IPS-NIHi7 (cell line): ENCODE data around the gene CLSTN2.

Experiments
- DNase-seq: peaks from one replicate; pipeline ENCODE4 v3.0.0; 2012; ENCODE audit warnings: mixed read lengths; ENCODE audit errors: extremely low spot score

The CLSTN2 gene

DNA sequence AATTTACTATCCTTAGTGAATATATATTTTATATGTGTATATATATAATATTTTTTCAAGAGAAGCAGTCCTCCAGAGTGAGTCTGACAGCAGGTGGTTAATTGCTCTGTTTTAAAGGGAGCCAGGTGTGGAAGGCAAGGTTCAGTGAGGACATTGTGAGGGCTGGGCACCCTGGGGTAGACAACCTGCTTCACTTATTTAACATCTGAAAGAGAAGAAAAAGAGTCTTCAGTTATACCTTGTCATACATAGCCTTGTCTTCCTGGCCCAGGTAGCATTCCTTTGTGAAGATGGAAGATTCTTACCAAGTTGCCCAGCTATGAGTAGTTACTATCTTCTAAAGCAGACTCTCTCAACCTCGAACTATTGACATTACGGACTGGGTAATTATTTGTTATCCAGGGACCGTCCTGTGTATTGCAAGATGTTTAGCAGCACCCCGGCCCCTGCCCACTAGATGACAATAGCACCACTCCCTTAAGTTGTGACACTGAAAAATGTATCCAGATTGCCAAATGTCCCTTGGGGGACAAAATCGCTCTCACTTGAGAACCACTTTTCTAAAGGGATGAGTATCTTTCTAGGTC lies 406.9 kb downstream of the CLSTN2 start:
- peak; percentile 62 for DNase-seq

DNA sequence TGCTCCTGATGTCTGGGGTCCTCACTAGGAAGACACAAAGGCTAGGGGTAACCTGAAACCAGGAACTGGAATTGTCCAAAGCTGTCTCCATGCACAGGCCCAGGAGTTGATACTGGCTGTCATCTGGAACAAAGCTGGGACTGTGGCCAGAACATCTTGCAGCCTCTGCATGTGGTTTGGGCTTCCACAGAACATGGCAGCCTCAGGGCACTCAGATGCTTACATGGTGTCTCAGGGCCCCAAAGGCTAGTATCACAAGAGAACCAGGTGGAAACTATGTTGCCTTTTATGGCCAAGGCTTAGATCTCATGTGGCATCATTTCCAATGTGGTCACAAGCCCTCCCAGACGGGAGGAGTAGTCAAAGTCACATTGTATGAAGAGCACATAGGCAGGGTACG lies 407.7 kb downstream of the CLSTN2 start:
- no peak for DNase-seq

DNA sequence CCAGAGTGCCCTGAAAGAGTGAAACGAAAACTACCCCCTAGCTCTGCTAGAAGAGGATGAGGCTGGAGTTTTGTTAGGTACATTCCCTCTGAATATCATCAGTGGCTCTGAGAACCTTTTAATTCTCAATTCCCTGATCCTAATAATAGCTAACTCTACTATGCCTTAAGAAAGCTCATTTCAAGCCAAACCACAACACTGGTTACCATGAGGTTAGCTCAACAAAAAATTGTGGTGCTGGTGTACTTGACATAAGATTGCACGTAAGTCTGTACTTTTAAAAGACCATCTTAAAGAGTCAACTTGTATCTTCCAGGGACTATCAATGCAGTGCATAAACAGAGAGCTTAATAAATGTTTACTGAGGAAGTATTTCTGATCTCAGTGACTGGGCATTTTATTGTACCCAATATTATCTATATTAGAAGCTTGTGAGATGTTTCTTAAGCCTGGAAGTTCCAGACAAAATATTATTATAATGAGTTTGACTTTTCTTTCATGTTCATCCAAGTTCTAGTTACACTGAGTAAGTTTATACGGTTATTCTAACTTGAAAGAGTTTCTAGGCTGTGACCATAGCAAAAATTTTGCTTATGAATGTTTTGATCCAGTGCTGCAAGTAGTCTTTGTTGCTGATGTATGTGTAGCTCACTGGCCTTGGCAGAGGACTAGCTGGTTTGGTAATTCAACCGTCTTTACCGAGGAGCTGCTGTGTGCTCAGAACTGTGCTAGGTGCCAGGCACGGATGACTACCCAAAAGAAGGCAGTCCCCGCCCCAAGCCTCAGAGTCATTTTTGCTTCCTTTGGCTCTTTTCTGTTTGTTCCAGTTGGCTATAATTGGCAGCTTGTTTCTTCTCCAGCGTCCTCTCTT lies 408.5 kb downstream of the CLSTN2 start:
- no peak for DNase-seq

DNA sequence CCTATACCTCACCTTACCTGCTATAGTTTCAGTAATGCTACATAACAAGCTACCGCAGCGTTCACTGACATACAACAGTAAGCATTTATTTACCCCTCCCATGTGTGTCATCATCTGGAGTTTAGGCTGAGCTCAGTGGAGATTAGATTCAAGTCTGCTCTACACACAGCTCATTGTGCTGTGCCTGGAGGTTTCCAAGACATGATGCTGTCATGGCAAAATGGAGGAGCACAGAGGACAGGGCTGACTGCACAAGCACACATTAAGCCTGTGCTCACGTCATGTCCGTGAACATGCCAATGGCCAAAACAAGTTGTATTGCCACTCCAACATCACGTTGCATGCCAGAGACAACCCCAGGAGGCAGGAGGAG lies 409.1 kb downstream of the CLSTN2 start:
- DNase-seq: no peak

DNA sequence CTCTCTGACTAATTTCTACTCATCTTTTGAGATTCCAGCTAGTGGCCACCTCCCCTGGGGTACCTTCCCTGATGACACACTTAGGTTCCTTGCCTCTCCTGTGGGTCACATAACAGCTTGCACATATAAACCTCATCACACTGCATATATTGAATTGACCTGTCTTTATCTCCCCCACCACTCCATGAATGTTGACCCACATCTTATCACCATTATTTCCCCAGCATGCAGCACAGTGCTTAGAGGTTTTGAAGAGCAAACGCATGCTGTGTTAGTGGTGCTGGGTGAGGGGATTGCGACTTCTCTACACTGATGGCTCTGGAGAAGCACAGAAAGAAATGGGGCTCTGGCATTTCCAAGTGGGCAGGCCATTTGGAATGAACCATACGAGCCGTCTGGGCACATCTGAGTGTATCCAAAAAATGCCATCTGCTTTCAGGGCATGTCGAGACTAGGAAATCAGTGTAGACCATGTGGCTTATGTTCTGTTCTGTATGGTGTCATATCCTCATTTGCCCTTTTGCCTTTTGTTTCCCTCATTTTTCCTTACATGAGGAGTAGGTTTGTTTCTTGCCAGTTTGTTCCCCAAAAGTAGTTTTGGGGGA lies 409.7 kb downstream of the CLSTN2 start:
- DNase-seq: no peak

DNA sequence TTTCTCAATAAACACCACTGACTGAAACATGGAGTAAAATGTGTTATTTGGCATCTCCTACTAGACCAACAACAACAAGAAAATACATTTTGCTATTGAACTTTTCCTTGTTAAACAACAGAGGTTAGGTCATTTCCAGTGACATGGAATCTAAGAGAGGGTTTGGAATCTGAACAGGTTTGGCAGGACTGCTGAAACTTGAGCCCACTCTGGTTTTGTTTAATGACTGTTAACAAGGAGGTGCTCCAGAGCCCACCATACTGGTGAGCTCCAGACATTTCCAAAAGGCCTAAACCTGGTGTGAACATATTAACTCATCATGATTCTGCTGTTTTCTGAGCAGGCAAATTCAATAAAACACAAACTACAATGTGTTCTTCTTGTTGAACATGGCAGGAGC lies 412.2 kb downstream of the CLSTN2 start:
- DNase-seq: no peak

DNA sequence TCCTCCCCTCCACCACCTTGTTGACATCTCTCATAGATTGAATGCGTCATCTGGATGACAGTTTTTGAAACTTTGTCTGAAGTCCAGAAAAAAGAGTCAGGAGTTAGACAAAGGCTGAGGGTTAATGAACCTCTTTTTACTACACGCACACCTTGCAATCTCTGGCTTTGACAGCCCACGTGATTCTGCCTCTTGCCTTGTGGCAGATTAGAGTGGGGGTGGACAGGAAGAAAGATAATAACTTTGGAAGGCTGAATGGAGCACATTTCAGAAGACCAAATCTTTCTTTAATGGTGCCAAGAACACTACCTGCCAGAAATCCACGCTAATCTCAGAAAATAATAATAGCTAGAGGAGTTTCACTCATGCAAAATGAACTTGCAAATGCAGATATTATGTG lies 415.0 kb downstream of the CLSTN2 start:
- no peak for DNase-seq

DNA sequence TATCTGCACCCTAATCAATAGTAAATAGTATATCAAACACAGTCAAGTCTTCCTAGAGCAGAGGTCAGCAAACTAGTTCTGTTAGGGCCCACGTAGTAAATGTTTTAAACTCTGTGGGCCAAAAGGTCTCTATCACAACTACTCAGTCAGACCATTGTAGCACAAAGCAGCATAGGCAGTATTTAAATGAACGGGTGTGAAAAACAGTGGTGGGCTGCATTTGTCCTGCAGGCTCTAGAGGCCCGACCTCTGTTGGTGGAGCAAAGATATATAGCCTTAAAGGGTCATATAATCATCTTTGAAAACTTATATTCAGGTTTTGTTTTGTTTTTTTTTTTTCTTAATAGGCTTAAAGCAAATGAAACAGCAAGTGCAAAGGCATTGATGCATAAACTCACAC lies 416.5 kb downstream of the CLSTN2 start:
- DNase-seq: no peak

DNA sequence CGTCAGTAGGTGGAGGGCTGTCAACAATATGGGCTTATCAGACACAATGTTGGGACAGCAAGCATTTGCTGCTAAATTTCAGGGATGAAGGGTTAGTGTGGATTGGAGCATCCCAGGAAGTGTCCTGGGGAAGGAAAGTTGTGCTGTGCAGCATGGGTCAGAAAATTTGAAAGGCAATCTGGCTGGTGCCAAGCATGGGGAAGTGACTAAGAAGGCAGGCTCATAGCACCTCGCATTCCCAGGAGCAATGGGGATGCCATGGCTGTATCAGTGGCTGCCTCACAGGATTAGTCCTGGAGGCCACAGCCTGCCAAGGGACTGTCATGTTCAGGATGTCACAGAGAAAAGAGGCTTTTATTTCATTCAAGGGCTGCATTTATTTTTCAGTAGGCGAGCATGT lies 420.5 kb downstream of the CLSTN2 start:
- no peak for DNase-seq

DNA sequence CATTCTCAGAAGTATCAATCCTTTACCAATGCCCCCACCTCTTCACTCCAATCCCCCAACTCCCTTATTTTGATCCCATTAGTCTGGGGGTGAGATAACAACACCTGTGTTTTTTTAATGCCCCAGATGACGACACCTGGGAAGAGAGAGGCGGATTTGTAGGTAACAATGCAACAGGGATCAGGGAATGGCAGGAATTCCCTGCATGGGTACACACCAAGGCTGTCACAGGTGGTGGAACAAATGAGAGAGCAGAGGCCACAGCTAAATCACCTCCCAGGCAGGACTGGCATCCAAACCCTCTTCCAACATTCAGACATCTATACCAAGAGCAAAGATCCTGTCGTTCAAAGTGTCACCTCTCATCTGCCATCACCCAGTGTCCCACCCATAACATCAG lies 423.7 kb downstream of the CLSTN2 start:
- no peak for DNase-seq

DNA sequence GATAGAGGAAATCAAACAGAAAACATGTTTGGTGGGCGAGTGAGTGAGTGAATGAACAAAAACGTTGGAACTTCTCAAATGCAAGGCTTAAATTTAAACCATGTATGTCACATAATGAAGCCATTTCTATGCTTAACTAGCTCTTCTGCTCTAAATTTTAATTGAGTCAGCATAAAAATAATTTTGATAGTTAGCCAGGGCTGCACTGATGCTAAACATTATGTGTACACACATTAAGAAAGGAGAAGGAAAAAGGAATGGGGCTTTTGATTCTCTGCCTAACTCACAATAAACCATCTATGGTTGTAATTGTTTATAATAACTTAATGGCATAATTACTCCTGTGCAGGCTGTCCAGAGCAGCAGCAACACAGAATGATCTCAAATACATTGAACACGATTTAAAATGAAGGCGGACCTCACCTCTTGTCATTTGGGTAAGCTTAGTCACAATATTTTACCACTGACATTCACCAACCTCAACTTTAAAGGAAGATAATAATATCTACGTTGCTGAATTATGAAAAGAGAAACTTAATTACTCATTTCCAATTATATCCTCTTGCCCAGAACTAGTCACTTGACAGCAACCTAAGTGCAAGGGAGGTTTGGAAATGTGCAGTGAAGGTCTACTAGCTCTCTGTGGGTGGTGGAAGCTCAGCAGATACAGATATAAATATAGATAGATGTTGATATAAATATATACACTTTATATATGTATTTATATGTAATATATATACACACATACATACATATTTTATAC lies 424.4 kb downstream of the CLSTN2 start:
- no peak for DNase-seq

DNA sequence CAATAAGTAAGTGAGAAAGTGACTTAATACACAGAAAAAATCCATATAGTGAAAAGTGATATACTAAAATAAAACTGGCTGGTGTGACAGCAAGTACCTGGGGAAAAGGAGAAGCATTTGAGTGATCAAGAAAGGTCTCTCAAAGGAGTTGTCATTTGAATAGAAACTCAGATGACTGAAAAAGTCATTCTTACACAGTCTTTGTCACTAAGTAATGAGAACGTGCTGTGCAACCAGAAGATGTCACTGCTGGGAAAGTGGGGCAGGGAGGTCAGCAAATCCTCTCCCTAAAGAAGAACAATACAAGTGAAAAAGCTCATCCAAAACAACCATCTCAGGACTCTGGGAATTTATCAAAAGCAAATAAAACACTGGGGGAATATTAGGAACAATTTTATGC lies 425.3 kb downstream of the CLSTN2 start:
- no peak for DNase-seq

DNA sequence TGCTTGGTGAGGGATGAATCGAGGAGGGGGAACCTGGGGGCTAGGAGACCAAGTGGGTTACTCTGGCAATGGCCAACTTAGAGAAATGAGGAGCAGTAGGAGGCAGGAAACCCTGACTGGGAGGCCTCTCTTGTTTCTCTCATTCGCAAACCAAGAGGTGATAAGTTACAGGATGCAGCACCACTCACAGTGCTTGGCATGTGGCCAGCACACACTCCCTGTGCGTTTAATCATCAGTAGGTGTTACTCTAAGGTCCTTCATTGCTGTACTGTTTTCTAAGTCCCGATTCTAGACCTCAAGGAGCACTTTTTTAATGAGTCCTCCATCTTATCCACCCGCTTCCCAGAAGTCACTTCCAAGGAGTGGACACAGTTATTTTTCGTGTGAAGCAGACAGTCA lies 428.8 kb downstream of the CLSTN2 start:
- DNase-seq: no peak

DNA sequence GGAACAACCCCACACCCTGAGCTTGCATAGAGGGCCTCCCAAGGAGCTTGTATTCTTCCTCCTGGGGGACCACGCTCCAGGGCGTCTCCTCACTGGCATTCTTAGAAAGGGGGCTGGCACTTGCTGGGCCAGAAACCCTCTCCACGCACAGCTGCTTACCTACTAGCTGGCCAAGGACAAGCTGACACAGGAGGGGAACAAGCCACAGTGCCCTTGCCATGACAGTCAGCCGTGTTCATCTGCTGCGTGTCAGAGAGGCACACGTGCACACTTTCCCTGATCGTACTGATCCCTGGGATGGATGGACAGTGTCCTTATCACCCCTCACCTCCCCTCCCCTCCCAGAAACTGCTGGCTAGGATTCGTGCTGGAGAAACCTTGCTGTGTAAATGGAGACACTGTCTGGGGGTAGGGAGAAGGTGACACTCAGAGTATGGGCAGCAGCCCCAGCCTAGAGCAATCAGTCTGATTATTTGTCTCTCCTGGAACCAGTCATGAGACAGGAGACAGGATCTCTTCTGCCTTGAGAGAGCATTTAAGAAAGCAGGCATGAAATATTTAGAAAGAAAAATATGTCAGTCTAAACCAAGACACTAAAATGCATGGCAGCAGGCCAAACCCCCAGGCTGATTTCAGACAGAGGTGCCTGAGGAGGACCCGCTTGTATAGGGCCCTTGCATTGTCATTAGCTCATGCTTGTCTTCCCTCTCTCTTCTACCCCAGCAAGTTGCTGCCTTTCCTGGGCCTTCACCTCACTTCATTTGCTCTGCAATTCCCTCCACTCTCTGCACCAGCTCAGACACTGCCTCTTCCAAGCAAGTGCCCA lies 431.1 kb downstream of the CLSTN2 start:
- DNase-seq: no peak

DNA sequence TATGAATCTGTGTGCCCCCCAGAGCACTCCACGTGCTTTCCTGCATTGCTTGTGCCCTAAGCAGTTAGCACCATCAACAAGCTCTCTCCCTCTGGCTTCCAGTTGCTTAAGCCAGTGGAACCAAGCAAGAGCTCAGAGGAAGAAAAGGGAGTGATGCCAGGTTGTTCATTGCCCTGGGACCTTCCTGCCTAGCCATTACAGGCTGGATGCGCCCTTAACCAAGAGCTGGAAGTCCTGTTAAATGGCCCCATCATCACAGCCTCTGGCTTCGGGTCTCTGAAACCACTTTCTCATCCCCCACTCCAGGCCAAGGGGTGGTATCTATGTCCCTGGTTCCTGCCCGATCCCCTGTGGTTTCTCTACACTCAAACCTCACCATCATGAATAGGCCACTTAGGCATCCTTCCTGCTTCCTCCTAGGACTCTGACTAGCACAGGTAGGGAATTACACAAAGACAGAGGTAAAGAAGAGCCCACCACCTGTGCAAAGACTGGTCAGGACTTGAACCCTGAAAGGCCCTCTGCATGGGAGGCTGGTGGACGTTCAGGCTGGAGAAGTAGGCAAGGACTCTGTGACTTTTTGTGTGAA lies 433.3 kb downstream of the CLSTN2 start:
- DNase-seq: no peak

DNA sequence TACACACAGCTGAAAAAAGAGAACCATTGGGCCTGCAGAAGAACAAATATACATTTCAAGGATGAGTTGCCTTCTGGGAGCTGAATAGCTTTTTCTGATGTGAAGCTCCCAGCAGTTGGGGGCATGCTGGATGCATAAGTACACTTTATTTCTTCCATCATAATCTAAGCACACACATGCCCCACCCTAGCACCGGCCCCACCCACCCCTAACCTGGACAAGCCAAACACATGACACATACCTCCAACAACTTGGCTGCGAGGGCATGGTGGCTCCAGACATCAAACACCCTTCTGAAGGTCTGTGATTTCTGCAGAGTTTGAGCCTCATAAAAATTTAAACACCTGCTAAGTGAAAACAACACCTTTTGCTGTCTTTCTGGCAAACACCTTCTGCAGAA lies 435.7 kb downstream of the CLSTN2 start:
- no peak for DNase-seq

DNA sequence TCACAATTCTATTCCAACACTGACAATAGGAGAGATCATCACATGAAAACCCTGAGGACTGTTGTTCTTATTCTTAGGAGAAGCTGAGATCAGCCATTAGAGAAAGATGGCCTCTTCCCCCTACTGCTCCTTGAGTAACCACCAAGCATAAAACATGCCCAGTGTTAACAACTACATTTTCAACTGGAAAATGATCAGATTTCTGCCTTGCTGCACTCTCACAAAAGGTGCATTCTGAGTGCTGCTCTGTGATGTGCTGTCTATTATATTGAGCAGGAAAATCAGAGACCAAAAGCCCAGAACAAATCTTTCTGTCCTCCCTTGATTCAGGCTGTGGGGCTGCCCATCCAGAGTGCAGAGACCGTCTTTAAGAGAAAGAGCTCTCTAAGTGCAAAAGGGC lies 438.2 kb downstream of the CLSTN2 start:
- DNase-seq: no peak

DNA sequence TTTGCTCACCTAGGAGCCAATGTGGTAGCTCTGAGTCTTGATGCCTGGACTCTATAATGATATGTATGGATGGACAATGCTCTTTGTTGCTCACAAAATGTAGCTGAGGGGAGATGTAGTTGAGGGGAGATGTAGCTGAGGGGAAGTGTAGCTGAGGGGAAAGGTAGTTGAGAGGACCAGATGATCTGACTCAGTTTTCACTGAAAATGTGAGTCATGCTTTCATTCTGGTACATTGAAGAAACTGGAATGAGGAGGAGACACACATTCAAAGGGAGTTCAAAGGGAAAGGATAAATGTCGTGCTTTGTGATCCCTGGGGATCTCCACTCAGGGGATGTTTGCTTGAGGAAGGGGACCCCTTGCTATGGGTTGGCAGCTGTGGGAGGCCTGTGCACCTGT lies 440.0 kb downstream of the CLSTN2 start:
- no peak for DNase-seq

DNA sequence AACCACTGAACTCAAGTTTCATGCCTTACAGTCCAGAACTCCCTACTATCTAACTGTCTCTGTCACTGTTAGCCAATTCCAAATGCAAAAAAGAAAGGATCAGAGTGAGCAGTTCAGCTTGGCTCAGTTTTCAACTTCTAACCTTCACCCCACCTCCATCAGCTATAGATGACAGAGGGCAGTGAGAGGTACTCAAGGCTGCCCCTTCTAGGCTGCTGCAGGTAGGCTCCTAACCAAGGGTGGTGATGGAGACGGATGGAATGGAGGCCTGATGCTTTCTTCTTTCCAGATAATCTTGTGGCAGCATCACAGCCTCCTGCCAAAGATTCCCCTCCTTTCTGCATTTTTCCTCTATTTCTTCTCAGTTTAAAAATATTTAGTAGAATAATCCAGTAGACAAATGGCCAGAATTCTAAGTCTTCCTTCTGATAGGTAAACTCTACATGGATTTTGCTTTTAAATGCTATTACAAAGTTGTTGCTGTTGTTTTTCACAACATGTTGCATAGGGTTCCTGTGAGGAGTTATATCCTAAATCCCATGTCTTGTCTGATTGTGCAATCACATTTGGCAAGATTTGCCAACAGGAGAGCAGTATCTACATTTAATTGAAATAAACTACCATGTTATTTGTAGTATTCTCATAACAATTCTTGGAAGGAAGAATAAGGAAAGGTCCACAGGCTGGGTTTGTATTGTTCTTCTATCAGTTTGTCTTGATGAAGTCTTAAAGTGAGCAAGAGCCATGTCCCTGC lies 441.3 kb downstream of the CLSTN2 start:
- no peak for DNase-seq

DNA sequence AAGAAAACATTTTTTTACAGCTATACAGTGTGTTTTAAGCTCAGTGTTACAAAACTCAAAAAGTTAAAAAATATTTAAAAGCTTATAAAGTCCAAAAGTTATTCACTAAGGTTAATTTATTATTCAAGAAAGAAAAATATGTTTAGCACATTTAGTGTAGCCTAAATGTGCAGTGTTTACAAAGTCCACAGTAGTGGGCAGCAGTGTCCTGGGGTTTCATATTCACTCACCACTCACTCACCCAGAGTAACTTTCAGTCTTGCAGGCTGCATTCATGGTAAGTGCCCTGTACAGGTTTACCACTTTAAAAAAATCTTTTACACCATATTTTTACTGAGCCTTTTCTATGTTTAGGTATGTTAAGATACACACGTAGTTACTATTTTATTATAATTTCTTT lies 442.7 kb downstream of the CLSTN2 start:
- DNase-seq: no peak
